ENCODE measurements around the gene TRIM13.

Gene TRIM13

GRCh38 chr13:50025436-50025835 lies 28.6 kb downstream of the TRIM13 start:
- no peak overlapping the region for H3K4me3 ChIP-seq (ENCODE audit: control insufficient read depth, low read depth, low read length)
- DNase-seq (ENCODE audit: low read depth) = no peak
- TF ChIP-seq, protein P1, sequence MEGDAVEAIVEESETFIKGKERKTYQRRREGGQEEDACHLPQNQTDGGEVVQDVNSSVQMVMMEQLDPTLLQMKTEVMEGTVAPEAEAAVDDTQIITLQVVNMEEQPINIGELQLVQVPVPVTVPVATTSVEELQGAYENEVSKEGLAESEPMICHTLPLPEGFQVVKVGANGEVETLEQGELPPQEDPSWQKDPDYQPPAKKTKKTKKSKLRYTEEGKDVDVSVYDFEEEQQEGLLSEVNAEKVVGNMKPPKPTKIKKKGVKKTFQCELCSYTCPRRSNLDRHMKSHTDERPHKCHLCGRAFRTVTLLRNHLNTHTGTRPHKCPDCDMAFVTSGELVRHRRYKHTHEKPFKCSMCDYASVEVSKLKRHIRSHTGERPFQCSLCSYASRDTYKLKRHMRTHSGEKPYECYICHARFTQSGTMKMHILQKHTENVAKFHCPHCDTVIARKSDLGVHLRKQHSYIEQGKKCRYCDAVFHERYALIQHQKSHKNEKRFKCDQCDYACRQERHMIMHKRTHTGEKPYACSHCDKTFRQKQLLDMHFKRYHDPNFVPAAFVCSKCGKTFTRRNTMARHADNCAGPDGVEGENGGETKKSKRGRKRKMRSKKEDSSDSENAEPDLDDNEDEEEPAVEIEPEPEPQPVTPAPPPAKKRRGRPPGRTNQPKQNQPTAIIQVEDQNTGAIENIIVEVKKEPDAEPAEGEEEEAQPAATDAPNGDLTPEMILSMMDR (conservative IDR thresholded peaks at IDR 0.05; ENCODE audit: control insufficient read depth, insufficient read depth, low read depth, low read length) = no peak

DNA sequence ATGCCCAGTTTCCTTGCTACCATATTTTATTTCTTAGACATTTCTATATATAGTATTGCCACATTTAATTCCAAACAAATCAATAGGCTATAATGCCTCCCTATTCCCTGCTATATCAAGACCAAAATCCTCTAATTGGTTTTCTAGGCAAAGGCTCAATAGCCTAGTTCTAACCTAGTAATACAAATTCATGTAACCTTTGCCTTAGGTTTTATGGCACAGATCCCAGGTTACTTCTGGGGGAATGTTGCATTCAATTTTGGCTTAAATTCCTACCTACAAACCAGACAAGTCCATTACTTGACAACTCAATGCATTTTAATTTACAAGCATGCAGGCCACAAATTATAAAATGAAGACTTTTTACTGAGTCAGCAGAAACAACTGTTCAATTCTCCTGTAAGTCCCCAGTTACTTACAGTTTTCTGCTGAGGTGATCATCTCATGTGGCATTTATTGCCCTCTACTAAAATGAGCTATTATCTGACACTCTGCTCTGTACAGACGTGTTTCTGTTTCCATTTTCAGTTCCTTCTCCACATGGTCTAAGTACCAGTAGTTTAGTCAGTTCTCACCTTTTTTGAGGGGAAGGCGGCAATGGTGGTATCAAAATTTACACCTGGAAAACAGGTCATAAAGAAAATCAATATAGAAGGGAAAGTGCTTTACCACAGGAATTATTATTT lies 30.1 kb downstream of the TRIM13 start:
- no peak for DNase-seq (ENCODE audit: low read depth)
- H3K4me3 ChIP-seq (ENCODE audit: control insufficient read depth, low read depth, low read length) = no peak overlapping the region
- TF ChIP-seq, protein P1 (conservative IDR thresholded peaks at IDR 0.05; ENCODE audit: control insufficient read depth, insufficient read depth, low read depth, low read length) = no peak

GRCh38 chr13:50030315-50030714 lies 33.5 kb downstream of the TRIM13 start:
- DNase-seq (ENCODE audit: low read depth) = no peak
- TF ChIP-seq, protein P1 (conservative IDR thresholded peaks at IDR 0.05; ENCODE audit: control insufficient read depth, insufficient read depth, low read depth, low read length) = no peak
- H3K4me3 ChIP-seq (ENCODE audit: control insufficient read depth, low read depth, low read length) = no peak overlapping the region

- peak; percentile 38 for DNase-seq (ENCODE audit: low read depth)
- no peak overlapping the region for H3K4me3 ChIP-seq (ENCODE audit: control insufficient read depth, low read depth, low read length)
- TF ChIP-seq, protein P1 (conservative IDR thresholded peaks at IDR 0.05; ENCODE audit: control insufficient read depth, insufficient read depth, low read depth, low read length) = no peak
These were observed 36.9 kb downstream of the TRIM13 start for GRCh38 chr13:50033725-50034124.

- no peak overlapping the region for H3K4me3 ChIP-seq (ENCODE audit: control insufficient read depth, low read depth, low read length)
- no peak for DNase-seq (ENCODE audit: low read depth)
- TF ChIP-seq, protein P1 (conservative IDR thresholded peaks at IDR 0.05; ENCODE audit: control insufficient read depth, insufficient read depth, low read depth, low read length) = no peak
These were observed 40.9 kb downstream of the TRIM13 start for GRCh38 chr13:50037788-50038187.

DNA sequence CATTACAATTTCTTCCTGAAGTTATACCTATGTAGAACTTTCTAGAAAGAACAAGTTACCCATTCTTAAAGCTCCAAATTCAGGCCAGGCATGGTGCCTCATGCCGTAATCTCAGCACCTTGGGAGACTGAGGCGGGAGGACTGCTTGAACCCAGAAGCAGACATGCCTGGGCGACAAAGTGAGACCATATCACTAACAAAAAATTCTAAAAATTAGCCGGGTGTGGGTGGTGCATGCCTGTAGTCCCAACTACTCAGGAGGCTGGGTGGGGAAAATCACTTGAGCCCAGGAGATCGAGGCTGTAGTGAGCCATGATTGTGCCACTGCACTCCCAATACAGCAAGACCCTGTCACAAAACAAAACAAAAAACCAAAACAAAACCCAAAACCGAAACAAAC lies 41.4 kb downstream of the TRIM13 start:
- H3K4me3 ChIP-seq (ENCODE audit: control insufficient read depth, low read depth, low read length) = no peak overlapping the region
- TF ChIP-seq, protein P1 (conservative IDR thresholded peaks at IDR 0.05; ENCODE audit: control insufficient read depth, insufficient read depth, low read depth, low read length) = no peak
- no peak for DNase-seq (ENCODE audit: low read depth)
